Thyroid gland (tissue), 4 donors: ENCODE data around the gene EFNB2.

Experiments used
- POLR2A ChIP-seq, 2 donors: fragments of 450-650 bp; IDR thresholded peaks; one replicate each; pipeline ENCODE4 v1.6.1; 2017; ENCODE audit warnings: antibody characterized with exemption in 2 of 2, mild to moderate bottlenecking in 2 of 2, moderate library complexity in 1 of 2
- TF ChIP-seq, protein P1 (sequence below), 6 experiments: fragments of 200-600 bp in 3 of 6; fragments of 450-650 bp in 3 of 6; sonication (generic) in 3 of 6; IDR thresholded peaks; one replicate each; pipeline ENCODE4 v1.5.1; 2016 to 2019; ENCODE audit warnings: antibody characterized with exemption in 6 of 6, mild to moderate bottlenecking in 2 of 6, inconsistent platforms in 1 of 6, moderate library complexity in 1 of 6

- TF ChIP-seq, protein P1, sequence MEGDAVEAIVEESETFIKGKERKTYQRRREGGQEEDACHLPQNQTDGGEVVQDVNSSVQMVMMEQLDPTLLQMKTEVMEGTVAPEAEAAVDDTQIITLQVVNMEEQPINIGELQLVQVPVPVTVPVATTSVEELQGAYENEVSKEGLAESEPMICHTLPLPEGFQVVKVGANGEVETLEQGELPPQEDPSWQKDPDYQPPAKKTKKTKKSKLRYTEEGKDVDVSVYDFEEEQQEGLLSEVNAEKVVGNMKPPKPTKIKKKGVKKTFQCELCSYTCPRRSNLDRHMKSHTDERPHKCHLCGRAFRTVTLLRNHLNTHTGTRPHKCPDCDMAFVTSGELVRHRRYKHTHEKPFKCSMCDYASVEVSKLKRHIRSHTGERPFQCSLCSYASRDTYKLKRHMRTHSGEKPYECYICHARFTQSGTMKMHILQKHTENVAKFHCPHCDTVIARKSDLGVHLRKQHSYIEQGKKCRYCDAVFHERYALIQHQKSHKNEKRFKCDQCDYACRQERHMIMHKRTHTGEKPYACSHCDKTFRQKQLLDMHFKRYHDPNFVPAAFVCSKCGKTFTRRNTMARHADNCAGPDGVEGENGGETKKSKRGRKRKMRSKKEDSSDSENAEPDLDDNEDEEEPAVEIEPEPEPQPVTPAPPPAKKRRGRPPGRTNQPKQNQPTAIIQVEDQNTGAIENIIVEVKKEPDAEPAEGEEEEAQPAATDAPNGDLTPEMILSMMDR (IDR thresholded peaks at IDR 0.05), result no peak
- TF ChIP-seq POLR2A (IDR thresholded peaks at IDR 0.05), result no peak
Measured at GRCh38 chr13:106551350-106551749, 15.9 kb upstream of the EFNB2 start.
